T-cell (primary cell): Measurements from ENCODE around the gene SPTSSA. TPM values are rescaled to one million over a fixed set of nuclear protein-coding genes. Genes with fewer than 3 reads are reported as not detected.

Experiments
- ATAC-seq, 4 experiments: fragments of 200-7000 bp in 3 of 4; fragments of 150-1000 bp in 1 of 4; cut with Tn5 transposase; replicated peaks in 1 of 4; 1 replicate in 3 of 4; 2 replicates in 1 of 4; pipeline ENCODE4 v1.10.0; 2021; ENCODE audit warnings: moderate library complexity in 3 of 4, mild to moderate bottlenecking in 2 of 4, moderate number of reproducible peaks in 1 of 4
- CTCF ChIA-PET, 2 donors: fragments of 300-600 bp; sonication (Branson Sonifier 250); formaldehyde crosslinking; loops; one replicate each; lab custom pipeline; 2022; ENCODE audit warnings: antibody characterized with exemption in 2 of 2; lab: Charles Lee
- POLR2A ChIA-PET, 2 donors: fragments of 300-600 bp; sonication (Branson Sonifier 250); formaldehyde crosslinking; loops; one replicate each; lab custom pipeline; 2022; ENCODE audit warnings: antibody characterized with exemption in 2 of 2; lab: Charles Lee
- DNase-seq, 35 experiments: peaks; one replicate each; pipeline versions ENCODE4 v3.0.0 to v3.0.0-alpha.2; 2013 to 2023
- H3K27ac ChIP-seq: one replicate; pipeline ENCODE4 v1.5.1; 2013; ENCODE audit warnings: low read length
- H3K27me3 ChIP-seq, 2 experiments: replicated peaks in 1 of 2; 1 replicate in 1 of 2; 2 replicates in 1 of 2; pipeline versions ENCODE4 v1.6.1 to v1.7.0; 2013; ENCODE audit warnings: low read length in 1 of 2, mixed read lengths in 1 of 2; ENCODE audit not compliant: control insufficient read depth in 2 of 2, insufficient read depth in 2 of 2; ENCODE audit errors: extremely low read depth in 1 of 2
- H3K36me3 ChIP-seq, 2 donors: 1 replicate in 1 of 2; 2 replicates in 1 of 2; pipeline versions ENCODE4 v1.6.1 to v1.7.0; 2013; ENCODE audit warnings: low read length in 1 of 2; ENCODE audit not compliant: control insufficient read depth in 2 of 2, insufficient read depth in 1 of 2; ENCODE audit errors: extremely low read depth in 1 of 2
- H3K4me1 ChIP-seq, 2 experiments: 1 replicate in 1 of 2; 2 replicates in 1 of 2; pipeline versions ENCODE4 v1.6.1 to v1.7.0; 2013; ENCODE audit warnings: low read length in 2 of 2, mixed read lengths in 1 of 2; ENCODE audit not compliant: insufficient read depth in 2 of 2, control insufficient read depth in 1 of 2; ENCODE audit errors: extremely low read depth in 1 of 2
- H3K4me3 ChIP-seq, 2 donors: 1 replicate in 1 of 2; 2 replicates in 1 of 2; pipeline versions ENCODE4 v1.5.1 to v1.7.0; 2013; ENCODE audit warnings: mild to moderate bottlenecking in 2 of 2, low read length in 1 of 2, moderate library complexity in 1 of 2; ENCODE audit not compliant: control insufficient read depth in 1 of 2; ENCODE audit errors: extremely low read depth in 1 of 2
- H3K9me3 ChIP-seq: 2 replicates; pipeline ENCODE4 v1.7.0; 2013
- H3K27ac Mint-ChIP-seq, 2 donors: one replicate each; pipeline ENCODE4 v1.8.0; 2020 to 2021; ENCODE audit warnings: mild to moderate bottlenecking in 2 of 2, mixed read lengths in 2 of 2
- H3K27me3 Mint-ChIP-seq, 2 donors: one replicate each; pipeline ENCODE4 v1.8.0; 2021 to 2022; ENCODE audit warnings: mixed read lengths in 2 of 2
- H3K36me3 Mint-ChIP-seq: one replicate; pipeline ENCODE4 v1.8.0; 2021; ENCODE audit warnings: mixed read lengths
- H3K4me1 Mint-ChIP-seq, 3 donors: one replicate each; pipeline ENCODE4 v1.8.0; 2020 to 2022; ENCODE audit warnings: mixed read lengths in 3 of 3, mild to moderate bottlenecking in 1 of 3
- H3K4me3 Mint-ChIP-seq, 3 donors: one replicate each; pipeline ENCODE4 v1.8.0; 2020 to 2022; ENCODE audit warnings: mild to moderate bottlenecking in 3 of 3, mixed read lengths in 3 of 3, moderate library complexity in 3 of 3
- H3K9me3 Mint-ChIP-seq, 3 donors: one replicate each; pipeline ENCODE4 v1.8.0; 2020 to 2022; ENCODE audit warnings: mixed read lengths in 3 of 3
- WGBS: methylation state at CpG from one replicate; pipeline ENCODE4 v1.1.5; 2013; ENCODE audit warnings: missing lambda C conversion rate; ENCODE audit not compliant: insufficient coverage; 5-methylcytosine and 5-hydroxymethylcytosine counted together
- total RNA-seq, 35 experiments: library from RNA in 6 of 35; stranded (reverse) in 6 of 35; fragments of 120-200 nt in 1 of 35; gene quantifications; one replicate each; pipeline versions ENCODE4 v1.2.1 to v1.2.4 and lab custom pipeline; 2013 to 2026

The SPTSSA gene
- total RNA-seq, 5 donors from 2014 or later (not counting 1 experiment from before 2014, with no cell fraction given), result 2.0 to 3.8 (median 2.9) TPM

GRCh38 chr14:34450958-34451357 is 11.1 kb downstream of the SPTSSA start:
- Histone ChIP-seq H3K4me3 (no peak overlapping the region), H3K36me3 (peaks cover 0 to 4% of the 10 kb centered on the region in 2 donors), H3K9me3 (no peaks in the 10 kb centered on the region), H3K4me1 (no peaks in the 10 kb centered on the region), H3K27ac (no peak overlapping the region), H3K27me3 (no peaks in the 10 kb centered on the region)
- no peak for DNase-seq
- CTCF ChIA-PET, result no interaction called here
- H3K36me3 Mint-ChIP-seq, result peaks cover 14% of the 10 kb centered on the region
- H3K27me3 Mint-ChIP-seq, result no peaks in the 10 kb centered on the region
- no peak for ATAC-seq
- POLR2A ChIA-PET, result interaction anchor here (0.5 to 1.0 kb wide), 4 partner anchors 21 to 1917 kb away, joined by 3 to 9 read pairs (median 4); no protein-coding TSS in a partner anchor
- no peaks in the 10 kb centered on the region for H3K9me3 Mint-ChIP-seq
- no peak overlapping the region for H3K4me3 Mint-ChIP-seq
- H3K27ac Mint-ChIP-seq, result no peak overlapping the region
- H3K4me1 Mint-ChIP-seq, result peaks cover 0 to 3% (median 2%) of the 10 kb centered on the region in 3 donors
- no CpG with 5 or more reads among the region's 1 CpG for WGBS

DNA sequence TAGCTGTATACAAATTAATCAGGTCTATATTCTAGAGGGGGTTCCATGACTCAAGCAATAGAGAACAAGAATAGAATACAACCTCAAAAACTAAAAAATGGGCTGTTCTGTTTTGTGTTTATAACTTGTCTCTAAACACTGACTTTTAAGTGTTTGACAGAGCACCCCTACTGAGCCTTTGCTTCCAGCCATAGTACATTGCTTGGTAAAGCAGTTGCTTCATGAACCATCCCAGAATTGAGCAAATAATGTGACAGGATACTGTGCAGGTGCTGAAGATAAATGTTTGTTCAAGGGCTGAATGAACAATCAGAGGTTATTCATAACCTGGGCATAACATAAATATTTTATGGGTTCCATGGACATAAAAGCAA is 11.5 kb downstream of the SPTSSA start:
- peaks cover 0 to 4% of the 10 kb centered on the region in 2 donors for H3K36me3 ChIP-seq
- H3K4me3 ChIP-seq, result no peak overlapping the region
- CTCF ChIA-PET, result no interaction called here
- no peaks in the 10 kb centered on the region for H3K27me3 ChIP-seq
- Mint-ChIP-seq H3K27me3 (no peaks in the 10 kb centered on the region), H3K9me3 (no peaks in the 10 kb centered on the region), H3K4me1 (peaks cover 0 to 3% (median 2%) of the 10 kb centered on the region in 3 donors), H3K27ac (no peak overlapping the region), H3K4me3 (no peak overlapping the region), H3K36me3 (peaks cover 14% of the 10 kb centered on the region)
- POLR2A ChIA-PET, result interaction anchor here in 1 of 2 donors (0.5 to 1.0 kb wide), 3 partner anchors 37 to 1916 kb away, joined by 3 to 6 read pairs (median 3); no protein-coding TSS in a partner anchor
- H3K9me3 ChIP-seq, result no peaks in the 10 kb centered on the region
- H3K27ac ChIP-seq, result no peak overlapping the region
- no peak for DNase-seq
- ATAC-seq, result no peak
- no peaks in the 10 kb centered on the region for H3K4me1 ChIP-seq

DNA sequence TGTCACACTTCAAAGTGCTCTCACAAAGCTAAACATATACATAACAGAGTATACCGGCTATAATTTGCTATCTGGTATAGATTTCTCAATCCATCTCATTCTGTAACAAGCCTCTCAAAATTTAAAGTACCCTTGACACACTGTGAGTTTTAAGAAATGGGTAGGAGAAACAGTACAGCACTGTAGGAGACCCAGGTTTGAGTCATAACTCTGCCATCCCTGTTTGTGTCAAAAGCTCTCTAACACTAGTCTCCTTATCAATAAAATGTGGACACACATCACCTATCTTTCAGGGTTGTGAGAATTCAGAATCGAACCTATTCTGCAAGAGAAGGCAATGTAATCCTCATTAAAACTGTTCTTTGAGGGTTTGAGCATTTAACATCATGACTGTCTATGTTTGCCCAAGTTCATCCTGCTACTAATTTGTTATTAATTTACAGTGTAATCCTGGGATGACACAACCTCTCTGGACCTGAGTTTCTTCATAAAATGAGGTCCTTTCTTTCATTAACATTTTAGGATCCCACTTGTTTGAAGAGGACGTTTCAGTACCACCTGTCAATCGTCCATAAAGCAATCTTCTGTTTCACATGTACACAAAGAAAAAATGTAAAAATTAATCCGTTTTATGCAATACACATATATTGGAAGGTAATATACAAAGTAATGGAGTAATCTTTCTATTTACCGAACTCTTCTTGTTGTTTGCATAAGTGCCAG is 12.1 kb downstream of the SPTSSA start:
- Mint-ChIP-seq H3K4me1 (peaks cover 0 to 3% (median 2%) of the 10 kb centered on the region in 3 donors), H3K27ac (no peak overlapping the region), H3K36me3 (peaks cover 14% of the 10 kb centered on the region), H3K9me3 (no peaks in the 10 kb centered on the region), H3K27me3 (no peaks in the 10 kb centered on the region), H3K4me3 (no peak overlapping the region)
- CTCF ChIA-PET, result no interaction called here
- no peaks in the 10 kb centered on the region for H3K27me3 ChIP-seq
- H3K27ac ChIP-seq, result no peak overlapping the region
- ATAC-seq (no peak), DNase-seq (no peak)
- H3K4me3 ChIP-seq, result no peak overlapping the region
- POLR2A ChIA-PET, result interaction anchor here in 1 of 2 donors (0.5 to 0.6 kb wide), 2 partner anchors 1375 to 1916 kb away, joined by 3 to 6 read pairs; no protein-coding TSS in a partner anchor
- H3K9me3 ChIP-seq, result no peaks in the 10 kb centered on the region
- 60% methylated on average over 1 of the region's 6 CpGs for WGBS
- H3K4me1 ChIP-seq, result no peaks in the 10 kb centered on the region
- no peaks in the 10 kb centered on the region for H3K36me3 ChIP-seq

- no peaks in the 10 kb centered on the region for H3K36me3 ChIP-seq
- CTCF ChIA-PET, result no interaction called here
- Mint-ChIP-seq H3K36me3 (peaks cover 12% of the 10 kb centered on the region), H3K27ac (no peak overlapping the region), H3K27me3 (no peaks in the 10 kb centered on the region), H3K4me3 (no peak overlapping the region), H3K4me1 (peaks cover 0 to 5% (median 0%) of the 10 kb centered on the region in 3 donors), H3K9me3 (no peaks in the 10 kb centered on the region)
- POLR2A ChIA-PET, result no interaction called here
- ATAC-seq (no peak), DNase-seq (no peak)
- no peak overlapping the region for H3K27ac ChIP-seq
- no peaks in the 10 kb centered on the region for H3K9me3 ChIP-seq
- H3K4me3 ChIP-seq, result no peak overlapping the region
- no peaks in the 10 kb centered on the region for H3K27me3 ChIP-seq
- WGBS, result 94% methylated on average over 2 of the region's 4 CpGs
- H3K4me1 ChIP-seq, result no peaks in the 10 kb centered on the region
Measured at GRCh38 chr14:34439090-34439489, 22.9 kb downstream of the SPTSSA start.

GRCh38 chr14:34438438-34438837 is 23.6 kb downstream of the SPTSSA start:
- no peak overlapping the region for H3K27ac ChIP-seq
- H3K4me3 ChIP-seq, result no peak overlapping the region
- Mint-ChIP-seq H3K4me3 (no peak overlapping the region), H3K4me1 (peaks cover 0 to 5% (median 0%) of the 10 kb centered on the region in 3 donors), H3K36me3 (peaks cover 12% of the 10 kb centered on the region), H3K9me3 (no peaks in the 10 kb centered on the region), H3K27ac (no peak overlapping the region), H3K27me3 (no peaks in the 10 kb centered on the region)
- H3K9me3 ChIP-seq, result no peaks in the 10 kb centered on the region
- ChIA-PET CTCF (interaction anchor here in 1 of 2 donors (0.5 kb wide), 1 partner anchor 15 kb away, joined by 3 read pairs; no protein-coding TSS in a partner anchor), POLR2A (no interaction called here)
- H3K36me3 ChIP-seq, result no peaks in the 10 kb centered on the region
- no peaks in the 10 kb centered on the region for H3K4me1 ChIP-seq
- no peak for ATAC-seq
- H3K27me3 ChIP-seq, result no peaks in the 10 kb centered on the region
- WGBS, result 100% methylated on average over 3 of the region's 4 CpGs
- DNase-seq, result no peak

GRCh38 chr14:34437729-34438080 is 24.3 kb downstream of the SPTSSA start:
- peaks cover 12% of the 10 kb centered on the region for H3K36me3 Mint-ChIP-seq
- no peaks in the 10 kb centered on the region for H3K27me3 ChIP-seq
- H3K4me3 ChIP-seq, result no peak overlapping the region
- no peak overlapping the region for H3K4me3 Mint-ChIP-seq
- ATAC-seq (no peak), DNase-seq (no peak)
- no peaks in the 10 kb centered on the region for H3K27me3 Mint-ChIP-seq
- H3K4me1 Mint-ChIP-seq, result peaks cover 0 to 5% (median 0%) of the 10 kb centered on the region in 3 donors
- H3K27ac Mint-ChIP-seq, result no peak overlapping the region
- no peaks in the 10 kb centered on the region for H3K9me3 Mint-ChIP-seq
- H3K9me3 ChIP-seq, result no peaks in the 10 kb centered on the region
- no CpG with 5 or more reads among the region's 3 CpGs for WGBS
- no peak overlapping the region for H3K27ac ChIP-seq
- CTCF ChIA-PET, result no interaction called here
- H3K4me1 ChIP-seq, result no peaks in the 10 kb centered on the region
- H3K36me3 ChIP-seq, result no peaks in the 10 kb centered on the region
- POLR2A ChIA-PET, result no interaction called here
